ENCODE measurements around the gene PNPO. TPM values are rescaled to one million over a fixed set of nuclear protein-coding genes. Genes with fewer than 3 reads are reported as not detected.

Gene PNPO
- polyA plus RNA-seq, 1 donor (not counting 4 experiments of a cell fraction or from before 2014, with no cell fraction given) = 35.5 TPM

DNA sequence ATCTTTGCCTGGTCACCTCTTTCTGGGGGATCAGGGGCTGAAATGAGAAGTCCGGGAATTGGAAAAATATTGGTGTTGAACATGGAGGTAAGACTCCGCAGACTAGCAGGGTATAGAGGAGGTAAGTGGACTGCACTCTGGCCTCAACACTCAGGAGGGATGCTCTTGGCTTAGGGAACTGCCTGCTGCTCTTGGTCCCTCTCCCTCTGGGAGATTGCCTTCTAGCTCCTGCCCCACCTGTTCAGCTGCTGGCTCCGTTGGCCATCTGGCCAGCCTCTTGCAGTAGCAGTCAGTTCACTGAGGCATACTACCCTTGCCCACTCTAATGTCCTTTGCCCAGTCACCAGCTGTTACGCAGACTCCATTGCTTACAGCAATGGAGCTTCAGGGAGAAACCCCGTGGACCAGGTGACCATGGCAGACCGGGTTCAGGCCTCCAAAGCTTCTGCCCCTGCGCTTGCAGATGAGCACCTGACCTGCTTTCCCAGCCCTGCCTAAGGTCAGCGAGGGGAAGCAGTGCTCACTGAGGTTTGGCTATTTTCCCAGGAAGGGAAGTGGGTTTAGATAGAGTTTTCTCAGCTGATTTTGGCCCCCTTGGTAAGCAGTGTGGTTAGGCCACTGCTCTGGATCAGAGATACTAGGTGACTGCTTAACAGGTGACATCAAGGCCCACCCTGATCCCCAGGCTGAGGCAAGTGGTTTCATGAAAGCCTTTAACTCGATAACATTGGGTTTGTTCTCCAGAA, 41.4 kb downstream of the PNPO start:
- Histone ChIP-seq H3K4me1 (ENCODE audit: control insufficient read depth, extremely low read depth, insufficient read depth, low read length) (no peaks in the 10 kb centered on the region), H4K20me1 (ENCODE audit: control insufficient read depth, extremely low read depth, insufficient read depth, low read length) (no peaks in the 10 kb centered on the region), H3K9me1 (ENCODE audit: control insufficient read depth, extremely low read depth, insufficient read depth, low read length) (no peaks in the 10 kb centered on the region), H3K4me3 (ENCODE audit: control insufficient read depth in 2 of 3, extremely low read depth in 1 of 3, insufficient read depth in 2 of 3, low read depth in 1 of 3, low read length in 3 of 3) (no peak overlapping the region), H3K4me2 (ENCODE audit: control insufficient read depth, extremely low read depth, insufficient read depth, low read depth, low read length) (no peak overlapping the region), H3K27me3 (ENCODE audit: control insufficient read depth, extremely low read depth, insufficient read depth, low read length) (no peaks in the 10 kb centered on the region), H2AFZ (ENCODE audit: control insufficient read depth, low read length) (no peak overlapping the region), H3K36me3 (ENCODE audit: control insufficient read depth in 2 of 2, extremely low read depth in 1 of 2, insufficient read depth in 2 of 2, low read length in 2 of 2) (peaks cover 23 to 36% of the 10 kb centered on the region in 2 experiments), H3K9me3 (ENCODE audit: control insufficient read depth, low read depth, low read length) (no peaks in the 10 kb centered on the region), H3K79me2 (ENCODE audit: control insufficient read depth, insufficient read depth, low read length) (no peaks in the 10 kb centered on the region), H3K9ac (ENCODE audit: control insufficient read depth, extremely low read depth, insufficient read depth, low read length) (no peak overlapping the region), H3K27ac (ENCODE audit: control insufficient read depth, insufficient read depth, low read length) (no peak overlapping the region)
- TF ChIP-seq EZH2 (IDR thresholded peaks at IDR 0.05; ENCODE audit: low read length) = no peak
- TF ChIP-seq, protein P1, sequence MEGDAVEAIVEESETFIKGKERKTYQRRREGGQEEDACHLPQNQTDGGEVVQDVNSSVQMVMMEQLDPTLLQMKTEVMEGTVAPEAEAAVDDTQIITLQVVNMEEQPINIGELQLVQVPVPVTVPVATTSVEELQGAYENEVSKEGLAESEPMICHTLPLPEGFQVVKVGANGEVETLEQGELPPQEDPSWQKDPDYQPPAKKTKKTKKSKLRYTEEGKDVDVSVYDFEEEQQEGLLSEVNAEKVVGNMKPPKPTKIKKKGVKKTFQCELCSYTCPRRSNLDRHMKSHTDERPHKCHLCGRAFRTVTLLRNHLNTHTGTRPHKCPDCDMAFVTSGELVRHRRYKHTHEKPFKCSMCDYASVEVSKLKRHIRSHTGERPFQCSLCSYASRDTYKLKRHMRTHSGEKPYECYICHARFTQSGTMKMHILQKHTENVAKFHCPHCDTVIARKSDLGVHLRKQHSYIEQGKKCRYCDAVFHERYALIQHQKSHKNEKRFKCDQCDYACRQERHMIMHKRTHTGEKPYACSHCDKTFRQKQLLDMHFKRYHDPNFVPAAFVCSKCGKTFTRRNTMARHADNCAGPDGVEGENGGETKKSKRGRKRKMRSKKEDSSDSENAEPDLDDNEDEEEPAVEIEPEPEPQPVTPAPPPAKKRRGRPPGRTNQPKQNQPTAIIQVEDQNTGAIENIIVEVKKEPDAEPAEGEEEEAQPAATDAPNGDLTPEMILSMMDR (optimal IDR thresholded peaks at IDR 0.05 in 1 of 3, IDR thresholded peaks at IDR 0.05 in 1 of 3, conservative IDR thresholded peaks at IDR 0.05 in 1 of 3; ENCODE audit: extremely low read depth in 1 of 3, insufficient read depth in 2 of 3, low read length in 3 of 3) = no peak
- no peak for DNase-seq (ENCODE audit: low read depth, low spot score)
- dilution Hi-C loops (cut with MboI; ENCODE audit: extremely low pct_ligation_motif_present, low sequenced_read_pairs) = no loop called here
- FAIRE-seq = no peak

DNA sequence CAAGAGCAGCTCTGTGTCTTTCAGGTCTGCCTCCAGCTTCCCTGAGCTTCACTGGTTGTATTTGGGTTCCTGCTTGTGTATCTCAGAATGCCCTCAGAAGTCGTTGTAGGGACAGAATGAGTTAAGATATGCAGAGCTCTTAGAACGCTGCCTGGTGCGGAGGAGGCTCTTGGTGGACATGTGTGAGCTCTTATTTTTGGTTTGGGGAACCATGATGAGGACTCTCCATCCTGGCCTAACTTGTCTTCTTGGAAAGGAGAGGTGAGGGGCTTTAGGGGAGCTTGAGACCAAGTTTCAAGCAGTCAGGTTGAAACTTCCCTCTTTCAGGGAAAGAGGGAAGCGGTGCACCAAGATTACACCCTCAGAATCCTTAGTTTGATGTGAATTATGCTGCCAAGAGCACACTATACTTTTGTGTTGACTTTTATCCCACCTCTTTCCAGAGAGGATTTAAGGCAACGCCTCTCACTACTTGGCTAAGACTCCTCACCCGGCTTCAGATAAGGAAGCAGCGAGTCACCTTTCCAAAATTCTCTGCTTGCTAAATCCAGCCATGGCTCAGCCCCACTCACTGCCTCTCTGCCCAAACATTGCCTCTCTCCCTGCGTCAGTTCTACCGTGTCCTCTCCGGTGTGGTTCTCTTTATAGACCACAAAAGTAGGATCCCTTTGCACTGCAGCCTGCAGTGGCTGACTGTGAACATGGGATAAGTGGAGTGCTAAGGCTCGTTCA, 42.3 kb downstream of the PNPO start:
- H3K4me2 ChIP-seq (ENCODE audit: control insufficient read depth, extremely low read depth, insufficient read depth, low read depth, low read length) = no peak overlapping the region
- no peak for TF ChIP-seq EZH2 (IDR thresholded peaks at IDR 0.05; ENCODE audit: low read length)
- TF ChIP-seq, protein P1 (optimal IDR thresholded peaks at IDR 0.05 in 1 of 3, IDR thresholded peaks at IDR 0.05 in 1 of 3, conservative IDR thresholded peaks at IDR 0.05 in 1 of 3; ENCODE audit: extremely low read depth in 1 of 3, insufficient read depth in 2 of 3, low read length in 3 of 3) = no peak
- no peak for FAIRE-seq
- H3K9me3 ChIP-seq (ENCODE audit: control insufficient read depth, low read depth, low read length) = no peaks in the 10 kb centered on the region
- no peaks in the 10 kb centered on the region for H3K4me1 ChIP-seq (ENCODE audit: control insufficient read depth, extremely low read depth, insufficient read depth, low read length)
- dilution Hi-C loops (cut with MboI; ENCODE audit: extremely low pct_ligation_motif_present, low sequenced_read_pairs) = no loop called here
- H3K79me2 ChIP-seq (ENCODE audit: control insufficient read depth, insufficient read depth, low read length) = no peaks in the 10 kb centered on the region
- no peaks in the 10 kb centered on the region for H3K9me1 ChIP-seq (ENCODE audit: control insufficient read depth, extremely low read depth, insufficient read depth, low read length)
- H3K9ac ChIP-seq (ENCODE audit: control insufficient read depth, extremely low read depth, insufficient read depth, low read length) = no peak overlapping the region
- H4K20me1 ChIP-seq (ENCODE audit: control insufficient read depth, extremely low read depth, insufficient read depth, low read length) = no peaks in the 10 kb centered on the region
- no peak overlapping the region for H2AFZ ChIP-seq (ENCODE audit: control insufficient read depth, low read length)
- DNase-seq (ENCODE audit: low read depth, low spot score) = no peak
- no peak overlapping the region for H3K27ac ChIP-seq (ENCODE audit: control insufficient read depth, insufficient read depth, low read length)
- H3K27me3 ChIP-seq (ENCODE audit: control insufficient read depth, extremely low read depth, insufficient read depth, low read length) = no peaks in the 10 kb centered on the region
- peaks cover 23 to 33% of the 10 kb centered on the region in 2 experiments for H3K36me3 ChIP-seq (ENCODE audit: control insufficient read depth in 2 of 2, extremely low read depth in 1 of 2, insufficient read depth in 2 of 2, low read length in 2 of 2)
- H3K4me3 ChIP-seq (ENCODE audit: control insufficient read depth in 2 of 3, extremely low read depth in 1 of 3, insufficient read depth in 2 of 3, low read depth in 1 of 3, low read length in 3 of 3) = no peak overlapping the region

Measured in keratinocyte (primary cell).